HG03439 (cell line): ENCODE measurements around the gene WSB2.

Experiments used
- ATAC-seq: cut with Tn5 transposase; IDR thresholded peaks from one replicate; pipeline ENCODE4 v1.9.1; 2021; ENCODE audit warnings: mild to moderate bottlenecking, moderate library complexity; ENCODE audit not compliant: unreplicated experiment

The WSB2 gene

DNA sequence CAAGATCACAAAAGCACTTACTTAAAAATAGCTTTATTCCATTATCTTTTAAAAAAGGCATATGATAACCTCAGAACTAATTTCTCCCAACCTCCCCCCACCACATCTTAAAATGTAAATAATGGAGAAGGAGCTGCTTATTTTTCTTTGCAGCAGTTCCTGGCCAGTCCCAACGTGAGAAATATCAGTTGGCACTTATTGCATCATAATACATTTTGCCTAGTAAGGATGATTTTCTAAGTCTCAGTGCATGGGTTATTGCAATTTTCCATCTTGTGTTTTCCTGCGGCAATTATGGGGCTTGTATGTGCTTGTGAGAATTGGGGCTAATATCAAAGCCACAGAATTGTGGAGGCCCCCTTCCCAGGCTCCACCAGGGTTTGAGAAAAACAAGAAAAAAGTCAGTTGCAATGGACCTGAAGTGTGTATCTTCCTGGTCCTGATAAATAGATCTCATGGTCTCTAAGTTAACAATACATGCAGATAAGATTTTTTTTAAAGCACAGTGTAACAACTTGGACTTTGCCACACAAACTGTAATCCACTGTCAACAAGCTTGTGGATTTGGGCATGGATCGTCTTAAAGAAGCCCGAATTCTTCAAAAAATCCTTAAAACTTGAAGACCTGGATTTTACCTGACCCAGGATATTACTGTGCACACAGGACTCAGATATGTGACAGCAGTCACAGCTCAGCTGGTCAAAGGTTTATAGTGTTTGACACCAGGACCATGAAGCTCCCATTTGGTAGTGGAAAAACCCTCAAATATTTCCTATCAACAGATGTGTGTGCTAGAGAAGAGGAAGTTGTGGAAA is 2.8 kb upstream of the WSB2 start:
- no peak for ATAC-seq

DNA sequence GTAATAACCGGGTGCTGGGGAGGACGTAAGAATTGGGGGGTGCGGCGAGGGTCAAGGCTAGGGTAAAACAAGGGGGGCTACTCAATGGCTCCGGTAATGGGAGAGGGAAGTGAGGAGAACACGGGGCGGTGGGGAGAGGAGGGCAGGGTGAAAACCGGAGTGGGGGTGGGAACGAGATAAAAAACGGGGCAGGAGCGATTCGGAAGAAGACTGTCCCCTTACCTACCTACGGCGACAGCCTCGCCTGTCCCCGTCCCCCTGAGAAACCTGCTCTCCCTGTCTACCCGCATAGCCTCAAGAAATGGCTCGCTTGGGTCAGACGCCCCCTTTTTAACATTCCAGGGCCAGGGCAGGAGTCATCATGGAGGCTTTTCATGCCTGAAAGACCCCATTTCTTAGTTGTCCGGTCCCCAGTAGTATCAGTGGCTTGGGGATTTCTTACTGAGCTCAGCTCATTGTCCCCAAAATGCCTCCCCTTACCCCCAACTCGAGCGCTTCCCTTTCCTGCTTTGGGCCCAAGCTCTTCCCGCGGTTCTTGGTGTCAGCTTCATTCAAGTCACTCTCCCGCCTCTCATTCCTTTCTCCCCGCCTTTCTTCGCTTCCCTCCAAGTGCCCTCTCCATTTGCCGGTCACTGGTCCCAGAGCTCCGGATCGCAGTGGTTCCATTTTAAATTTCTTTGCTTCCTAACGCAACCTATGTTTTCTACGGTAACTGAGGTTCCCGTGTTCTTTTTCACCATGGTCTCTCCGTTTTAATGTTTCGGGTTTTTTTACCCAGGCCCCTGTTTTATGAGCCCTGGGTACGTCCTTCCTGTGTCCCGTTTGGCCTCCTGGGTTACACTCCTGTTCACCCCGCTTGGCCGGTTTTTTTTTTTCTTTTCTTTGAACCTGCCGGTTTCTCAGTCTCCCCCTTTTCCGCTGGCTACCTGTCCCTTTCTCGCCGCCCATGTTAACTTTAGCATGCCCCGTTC is 1.2 kb upstream of the WSB2 start:
- ATAC-seq, result no peak

DNA sequence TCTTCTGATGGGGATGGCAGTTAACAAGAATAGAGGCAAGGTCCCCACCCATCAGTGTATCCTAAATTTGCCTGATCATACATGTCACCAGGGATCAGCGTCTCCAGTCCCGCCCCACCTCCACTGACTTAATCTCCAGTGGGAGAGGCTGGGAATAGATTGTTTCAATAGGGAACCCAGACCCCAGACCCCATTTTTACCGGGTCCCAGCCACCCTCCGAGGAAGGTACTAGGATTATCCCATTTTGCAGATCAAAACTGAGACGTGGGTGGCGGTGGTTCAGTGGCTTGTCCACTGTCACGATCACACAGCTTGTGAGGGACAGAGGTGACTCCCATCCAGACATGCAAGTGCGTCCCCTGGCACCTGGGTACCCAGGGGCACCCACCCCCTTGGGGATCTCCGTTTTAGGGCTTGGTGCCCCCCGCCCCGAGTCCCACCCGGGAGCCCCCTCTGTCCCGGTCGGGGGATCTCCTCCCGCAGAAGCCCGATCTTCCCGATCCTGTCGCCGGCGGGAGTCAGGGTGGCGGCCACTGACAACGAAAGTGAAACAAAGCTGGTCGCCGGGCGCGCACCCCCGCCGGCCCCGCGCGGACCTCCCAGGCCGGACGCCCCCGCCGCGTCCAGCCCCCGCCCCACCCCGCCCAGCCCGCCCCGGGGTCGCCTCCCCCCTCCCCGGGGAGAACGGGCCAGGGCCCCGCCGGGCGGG is 523 bp downstream of the WSB2 start:
- peak; percentile 43 for ATAC-seq

DNA sequence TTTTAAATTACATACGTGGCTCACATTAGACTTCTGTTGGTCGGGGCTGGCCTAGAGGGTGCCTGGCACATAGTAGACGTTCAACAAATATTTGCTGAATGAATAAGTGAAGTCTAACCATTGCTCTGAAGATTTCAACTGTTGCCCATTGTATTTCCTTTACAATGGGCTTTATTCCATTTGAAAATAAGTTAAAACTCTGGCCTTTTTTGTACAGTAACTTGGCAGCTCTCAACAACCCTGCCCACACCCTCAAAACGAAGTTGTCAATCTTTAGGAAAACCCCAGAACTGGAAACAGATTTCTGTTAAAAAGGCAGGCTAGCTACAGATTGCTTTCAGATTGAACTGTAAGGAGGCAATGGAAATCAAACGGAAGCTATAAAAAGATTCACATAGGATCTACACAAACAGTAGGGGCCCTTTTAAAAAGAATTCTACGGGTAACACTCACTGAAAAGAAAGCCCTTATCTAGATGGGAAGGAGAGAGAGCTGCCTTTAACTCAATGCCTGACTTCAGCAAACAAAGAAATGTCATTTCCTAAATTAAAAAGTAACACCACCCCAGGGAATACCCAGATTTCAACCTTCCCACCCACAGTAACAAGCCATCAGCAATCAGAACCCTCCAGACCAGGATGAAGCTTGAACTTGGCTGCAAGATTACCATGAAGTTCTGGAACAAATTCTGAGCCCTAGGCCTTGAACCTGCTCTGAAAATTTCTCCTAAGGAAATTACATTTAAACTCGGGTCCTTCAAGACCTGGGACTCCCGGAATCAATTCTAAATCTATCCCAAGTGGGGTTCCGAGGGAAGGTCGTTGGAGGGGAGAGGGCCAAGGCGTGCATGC is 1.4 kb downstream of the WSB2 start:
- ATAC-seq, result no peak

DNA sequence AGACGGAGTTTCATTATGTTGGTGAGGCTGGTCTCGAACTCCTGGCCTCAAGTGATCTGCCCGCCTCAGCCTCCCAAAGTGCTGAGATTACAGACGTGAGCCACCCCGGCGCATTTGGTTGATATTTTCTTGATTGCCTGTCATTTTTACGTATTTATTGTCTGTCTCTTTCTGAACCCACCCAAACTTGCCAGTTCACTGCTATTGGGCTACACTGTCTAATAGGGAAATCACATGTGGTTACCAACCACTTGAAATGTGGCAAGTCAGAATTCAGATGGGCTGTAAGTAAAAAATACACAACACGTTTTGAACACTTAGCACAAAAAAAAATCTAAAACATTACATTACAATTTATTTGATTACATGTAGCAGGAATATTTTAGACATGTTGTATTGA is 2.1 kb downstream of the WSB2 start:
- ATAC-seq, result no peak

- ATAC-seq, result no peak
These were observed 2.8 kb downstream of the WSB2 start for GRCh38 chr12:118058227-118058626.

DNA sequence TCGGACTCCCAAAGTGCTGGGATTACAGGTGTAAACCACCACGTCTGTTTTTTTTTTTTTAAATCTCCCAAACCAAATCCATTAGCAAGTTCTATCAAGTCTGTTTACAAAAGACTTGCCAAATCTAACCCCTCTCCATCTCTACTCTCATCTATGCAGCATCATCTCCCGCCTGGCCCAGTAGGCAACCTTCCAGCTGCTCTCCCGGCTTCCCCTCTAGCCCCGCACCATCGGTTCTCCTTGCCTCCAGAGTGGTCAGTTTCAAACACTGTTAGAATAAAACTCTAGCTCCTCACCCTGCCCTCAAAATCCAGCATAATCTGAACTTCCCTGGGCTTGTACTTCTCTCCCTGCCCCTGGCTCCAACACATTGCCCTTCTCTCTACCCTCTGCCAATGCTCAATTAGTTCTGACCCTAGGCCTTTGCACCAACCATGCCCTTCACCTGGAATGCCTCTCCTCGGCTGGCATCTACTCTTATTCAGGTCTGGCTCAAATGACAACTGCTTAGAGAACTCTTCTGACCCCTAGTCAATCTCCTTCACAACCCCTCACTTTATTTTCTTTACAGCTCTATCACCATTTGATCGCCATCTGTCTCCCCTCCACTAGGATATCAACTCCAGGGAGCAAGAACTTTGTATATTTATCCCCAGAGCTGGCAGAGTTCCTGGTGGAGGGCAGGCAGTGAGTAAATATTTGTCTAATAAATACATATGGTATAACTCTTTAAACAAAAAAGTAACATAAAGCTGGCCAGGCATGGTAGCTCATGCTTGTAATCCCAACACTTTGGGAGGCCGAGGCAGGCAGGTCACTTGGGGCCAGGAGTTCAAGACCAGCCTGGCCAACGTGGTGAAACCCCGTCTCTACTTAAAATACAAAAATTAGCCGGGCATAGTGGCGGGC is 4.9 kb downstream of the WSB2 start:
- ATAC-seq, result no peak

GRCh38 chr12:118055144-118055557 is 5.8 kb downstream of the WSB2 start:
- peak; percentile 60 for ATAC-seq

DNA sequence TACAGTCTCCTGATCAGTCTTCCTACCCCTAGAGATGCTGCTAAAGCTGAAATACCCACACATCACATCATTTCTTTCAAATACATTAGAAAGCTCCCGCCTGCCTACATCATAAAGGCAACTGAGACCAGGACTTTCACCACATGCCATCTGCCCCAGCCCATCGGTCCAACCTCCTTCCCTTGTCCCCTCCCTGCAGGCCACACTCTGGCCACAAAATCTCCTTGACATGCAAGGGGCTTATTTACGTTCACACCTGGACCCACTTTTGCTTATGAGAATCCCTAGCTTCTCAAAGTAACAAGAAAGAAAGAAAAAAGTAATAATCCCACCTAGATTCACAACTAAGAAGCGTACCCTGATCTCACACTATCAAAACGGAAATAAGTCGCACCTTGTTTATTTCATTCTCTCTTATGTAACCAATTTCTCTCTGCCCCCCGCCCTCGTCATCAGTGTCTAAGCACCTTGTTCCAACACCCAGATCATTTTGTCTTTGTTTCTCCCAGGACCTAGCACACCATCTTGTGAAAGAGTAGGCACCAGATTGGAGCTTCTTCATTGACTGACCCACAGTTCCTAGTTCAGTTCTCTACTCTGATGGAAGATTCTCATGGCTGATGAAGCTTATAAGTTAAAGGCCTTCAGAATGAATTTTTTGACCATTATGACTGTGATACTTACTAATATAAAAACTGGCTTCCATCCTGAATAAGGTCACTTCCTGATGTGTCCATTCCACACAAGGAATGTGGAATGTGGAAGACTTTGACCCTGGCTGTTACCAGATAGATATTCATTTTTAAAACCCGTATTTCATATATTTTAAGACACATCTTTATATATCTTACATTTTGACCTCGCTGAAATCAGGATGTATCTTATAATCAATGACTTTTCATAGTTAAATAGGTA is 7.7 kb downstream of the WSB2 start:
- ATAC-seq, result no peak

- ATAC-seq, result no peak
These were observed 8.5 kb downstream of the WSB2 start for GRCh38 chr12:118052324-118053070.

DNA sequence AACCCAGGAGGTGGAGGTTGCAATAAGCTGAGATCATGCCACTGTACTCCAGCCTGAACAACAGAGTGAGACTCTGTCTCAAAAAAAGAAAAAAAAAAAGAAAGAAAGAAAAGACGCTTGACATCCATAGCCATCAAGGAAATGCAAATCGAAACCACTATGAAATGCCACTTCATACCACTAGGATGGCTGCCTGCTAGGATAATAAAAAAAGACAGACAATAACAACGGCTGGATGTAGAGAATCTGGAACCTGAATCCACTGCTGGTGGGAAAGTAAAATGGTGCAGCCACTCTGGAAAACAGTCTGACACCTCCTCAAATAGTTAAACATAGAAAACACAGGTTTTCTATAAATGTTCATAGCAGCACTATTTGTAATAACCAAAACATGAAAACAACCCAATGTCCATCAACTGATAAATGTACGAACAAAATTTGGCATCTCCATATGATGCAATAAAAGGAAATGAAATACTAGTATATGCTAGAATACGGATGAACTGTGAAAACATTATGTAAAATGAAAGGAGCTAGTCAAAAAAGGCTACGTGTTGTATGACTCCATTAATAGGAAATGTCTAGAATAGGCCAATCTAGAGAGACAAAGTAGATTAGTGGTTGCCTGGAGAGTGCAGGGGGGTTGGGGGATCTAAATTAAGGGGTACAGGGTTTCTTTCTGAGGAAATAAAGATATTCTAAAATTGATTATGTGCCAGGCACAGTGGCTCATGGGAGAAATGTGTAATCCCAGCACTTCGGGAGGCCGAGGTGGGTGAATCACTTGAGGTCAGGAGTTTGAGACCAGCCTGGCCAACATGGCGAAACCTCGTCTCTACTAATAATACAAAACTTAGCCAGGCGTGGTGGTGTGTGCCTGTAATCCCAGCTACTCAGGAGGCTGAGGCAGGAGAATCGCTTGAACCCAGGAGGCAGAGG is 9.7 kb downstream of the WSB2 start:
- no peak for ATAC-seq

DNA sequence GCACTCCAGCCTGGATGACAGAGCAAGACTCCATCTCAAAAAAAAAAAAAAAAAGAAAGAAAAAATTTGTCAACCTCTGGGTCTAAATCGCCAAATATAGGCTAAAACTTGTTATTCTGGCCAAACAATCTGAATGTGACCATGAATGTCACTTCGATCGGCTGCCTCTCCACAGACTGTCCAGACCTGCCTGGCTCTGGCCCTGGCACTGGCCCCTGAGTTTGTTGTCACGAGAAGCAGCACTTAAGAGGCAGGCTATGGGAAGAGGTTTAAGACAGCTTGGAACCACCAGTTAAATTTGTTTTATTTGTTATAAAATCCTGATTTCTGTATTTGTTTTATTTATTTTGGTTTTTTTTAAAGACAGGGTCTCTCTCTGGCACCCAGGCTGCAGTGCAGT is 14.5 kb downstream of the WSB2 start:
- no peak for ATAC-seq

DNA sequence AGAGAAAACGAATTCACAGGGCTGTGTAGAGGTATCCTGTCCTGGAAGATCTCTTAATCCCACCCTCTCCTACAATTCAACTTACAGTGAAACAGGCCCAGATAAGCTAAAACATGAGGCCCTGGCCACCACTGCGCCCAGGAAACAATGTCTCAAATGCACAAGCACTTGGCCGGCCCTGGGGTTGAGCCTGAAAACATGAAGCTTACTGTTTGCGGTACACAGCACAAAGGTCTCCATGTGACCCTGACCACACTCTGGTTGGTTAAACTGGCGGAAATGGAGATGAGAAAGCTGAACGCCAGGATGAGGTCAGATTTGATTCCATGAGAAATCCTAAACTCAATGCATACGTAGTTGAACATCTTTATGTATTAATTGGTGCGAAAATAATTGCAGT is 16.4 kb downstream of the WSB2 start:
- no peak for ATAC-seq

DNA sequence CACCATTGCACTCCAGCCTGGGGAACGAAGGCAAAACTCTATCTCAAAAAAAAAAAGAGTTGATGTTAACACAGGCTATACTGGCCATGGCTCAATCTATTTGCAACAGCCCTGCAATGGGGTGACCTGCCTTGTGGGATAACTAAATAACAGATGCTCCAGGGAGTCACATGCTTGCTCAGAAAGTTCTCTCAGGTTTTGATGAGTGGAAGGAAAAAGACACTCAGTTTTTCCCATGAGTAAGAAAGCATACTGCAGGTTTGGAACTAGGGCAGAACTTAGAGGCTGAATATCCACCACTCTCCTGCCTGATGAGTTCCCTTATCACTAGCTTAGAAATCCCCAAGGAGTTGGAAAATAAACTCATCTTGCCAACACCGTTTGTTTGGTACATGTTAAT is 16.9 kb downstream of the WSB2 start:
- no peak for ATAC-seq

DNA sequence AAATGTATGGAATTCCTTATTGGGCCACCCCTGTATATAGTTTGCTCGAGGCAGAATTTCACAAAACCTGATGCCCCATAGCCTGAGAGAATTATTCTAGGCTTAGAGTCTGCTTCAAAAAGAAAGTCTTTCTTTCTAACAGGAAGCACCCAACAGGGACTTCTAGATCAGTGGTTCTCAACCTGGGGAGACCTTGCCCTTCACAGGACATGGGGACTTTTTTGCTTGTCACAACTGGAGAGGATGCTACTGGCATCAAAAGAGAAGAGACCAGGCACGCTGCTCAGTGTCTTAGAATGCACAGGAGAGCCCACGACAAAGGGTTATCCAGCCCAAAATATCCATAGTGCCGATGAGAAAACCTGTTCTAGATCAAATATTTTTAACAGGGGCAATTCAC is 18.9 kb downstream of the WSB2 start:
- ATAC-seq, result no peak

GRCh38 chr12:118038137-118038536 is 22.8 kb downstream of the WSB2 start:
- no peak for ATAC-seq
